ENCODE measurements around the gene ZNF681.

DNA sequence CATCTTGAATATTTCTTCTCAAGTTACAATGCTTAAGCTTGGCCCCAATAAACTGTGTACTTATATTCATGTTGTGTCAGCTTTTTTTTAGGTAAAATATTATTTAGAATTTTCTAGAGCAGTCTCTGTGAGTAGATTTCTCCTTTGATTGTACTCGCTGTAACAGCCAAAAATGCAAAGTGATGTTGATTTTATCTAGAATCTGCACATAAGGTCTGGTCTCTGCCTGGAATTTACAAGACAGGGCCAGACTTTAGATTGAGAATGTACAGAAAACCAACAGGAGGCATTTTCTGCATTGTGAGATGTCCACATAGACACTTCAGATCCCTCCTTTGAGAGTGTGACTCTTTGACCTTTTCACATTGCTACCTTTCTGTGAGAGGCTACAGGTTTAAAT lies 43.1 kb upstream of the ZNF681 start:
- TF ChIP-seq YY1 (IDR thresholded peaks at IDR 0.05; ENCODE audit: insufficient read depth, insufficient read length) (no peak), SUZ12 (IDR thresholded peaks at IDR 0.05; ENCODE audit: extremely low read depth, insufficient read depth, insufficient read length) (no peak)

Data from NT2/D1 (cell line).